Sigmoid colon (tissue), 3 donors: ENCODE data around the gene LARP6.

Experiments used
- CTCF ChIP-seq, 4 experiments: fragments of 450-650 bp in 3 of 4; fragments of 200-600 bp in 1 of 4; IDR thresholded peaks; one replicate each; pipeline ENCODE4 v1.5.1; 2016 to 2019; ENCODE audit warnings: antibody characterized with exemption in 4 of 4, mild to moderate bottlenecking in 3 of 4, moderate library complexity in 2 of 4
- POLR2A ChIP-seq, 2 donors: fragments of 450-650 bp; IDR thresholded peaks; one replicate each; pipeline ENCODE4 v1.6.1; 2016; ENCODE audit warnings: antibody characterized with exemption in 2 of 2, mild to moderate bottlenecking in 2 of 2, moderate library complexity in 2 of 2

GRCh38 chr15:70876683-70877082 lies 22.7 kb upstream of the LARP6 start:
- TF ChIP-seq CTCF (IDR thresholded peaks at IDR 0.05) = no peak
- TF ChIP-seq POLR2A (IDR thresholded peaks at IDR 0.05) = no peak
